DMS53 (cell line): ENCODE results near the gene OTOP2.
A peak's percentile ranks its signal among the peaks of the same experiment; 100 is the strongest.

Experiments
- DNase-seq: peaks from one replicate; lab custom pipeline; 2025; lab: John Stamatoyannopoulos, UW

The OTOP2 gene

DNA sequence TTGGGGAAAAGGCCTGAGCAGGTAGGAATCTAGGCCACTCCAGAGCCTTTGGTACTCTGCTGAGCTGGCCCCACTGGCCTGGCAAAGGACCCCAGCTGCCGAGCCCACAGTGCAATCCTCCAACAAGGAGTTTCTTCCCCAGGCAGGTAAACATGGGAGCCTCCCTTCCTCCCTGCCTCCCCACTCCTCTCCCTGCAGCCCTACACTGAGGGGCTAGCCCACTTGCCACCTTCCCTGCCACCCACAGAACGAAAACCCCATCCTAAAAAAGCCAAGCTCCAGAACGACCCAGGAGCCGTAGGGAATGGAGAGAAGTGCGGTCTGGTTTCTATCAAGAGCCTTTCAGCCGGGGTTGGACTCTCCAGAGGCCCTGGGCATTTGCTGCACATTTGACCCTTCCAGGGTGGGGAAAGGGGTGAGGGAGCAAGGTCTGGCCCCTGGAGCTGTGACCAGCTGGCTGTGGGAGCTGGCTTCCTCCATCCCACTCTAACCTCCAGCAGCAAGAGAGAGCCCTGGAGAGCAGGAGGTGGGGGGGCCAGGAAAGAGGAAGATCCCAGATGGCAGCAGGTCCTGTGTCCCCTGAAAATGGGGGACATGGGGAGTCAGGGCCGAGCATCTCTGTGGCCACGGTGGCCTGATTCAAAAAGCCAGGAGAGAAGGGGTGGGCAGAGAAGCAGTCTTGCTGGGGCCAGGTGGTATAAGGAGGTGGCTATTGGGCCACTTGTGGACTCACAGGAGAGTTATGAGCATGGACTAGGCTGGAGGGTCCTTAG, 47.2 kb downstream of the OTOP2 start:
- no peak for DNase-seq

DNA sequence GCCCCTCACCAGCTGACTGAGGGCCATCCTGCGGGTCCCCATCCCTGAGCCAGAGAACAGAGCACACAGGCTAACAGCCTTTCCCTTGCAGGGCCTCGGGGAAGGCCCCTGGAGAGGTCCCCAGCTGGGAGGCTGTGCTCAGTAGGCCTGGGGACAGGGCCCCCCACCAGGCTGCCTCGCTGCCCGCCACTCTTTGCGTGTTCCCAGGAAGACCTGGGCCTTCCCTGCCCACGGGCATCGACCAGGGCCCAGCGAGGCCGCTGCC, 47.7 kb downstream of the OTOP2 start:
- DNase-seq: no peak

GRCh38 chr17:74972107-74972972, 48.3 kb downstream of the OTOP2 start, which contains the start of gene HID1:
Gene HID1 (minus strand): TSS chr17:74972759. CDS start chr17:74972656, 103 bp downstream.
- peak; percentile 92 for DNase-seq

GRCh38 chr17:74972973-74973328, 48.9 kb downstream of the OTOP2 start:
- no peak for DNase-seq

GRCh38 chr17:74975943-74976342, 51.9 kb downstream of the OTOP2 start:
- DNase-seq: no peak

- DNase-seq: no peak
Measured at GRCh38 chr17:74977802-74978201, 53.7 kb downstream of the OTOP2 start.

DNA sequence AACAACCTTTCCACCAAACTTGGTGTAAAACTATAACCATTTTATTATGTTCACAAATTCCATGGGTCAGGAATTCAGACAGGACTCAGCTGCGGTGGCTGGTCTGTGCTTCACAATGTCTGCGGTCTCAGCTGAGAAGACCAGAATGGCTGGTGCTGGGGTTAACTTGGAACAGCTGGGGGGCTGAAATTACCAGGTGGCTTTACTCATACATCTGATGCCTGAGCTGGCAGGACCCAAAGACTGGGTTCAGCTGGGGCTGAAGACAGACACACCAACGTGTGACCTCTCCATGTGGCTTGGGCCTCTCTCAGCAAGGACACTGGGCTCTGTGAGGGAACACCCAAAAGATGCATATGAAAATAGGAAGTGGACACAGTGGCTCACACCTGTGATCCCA, 54.2 kb downstream of the OTOP2 start:
- no peak for DNase-seq

- DNase-seq: no peak
Measured at GRCh38 chr17:74979408-74980146, 55.5 kb downstream of the OTOP2 start.

DNA sequence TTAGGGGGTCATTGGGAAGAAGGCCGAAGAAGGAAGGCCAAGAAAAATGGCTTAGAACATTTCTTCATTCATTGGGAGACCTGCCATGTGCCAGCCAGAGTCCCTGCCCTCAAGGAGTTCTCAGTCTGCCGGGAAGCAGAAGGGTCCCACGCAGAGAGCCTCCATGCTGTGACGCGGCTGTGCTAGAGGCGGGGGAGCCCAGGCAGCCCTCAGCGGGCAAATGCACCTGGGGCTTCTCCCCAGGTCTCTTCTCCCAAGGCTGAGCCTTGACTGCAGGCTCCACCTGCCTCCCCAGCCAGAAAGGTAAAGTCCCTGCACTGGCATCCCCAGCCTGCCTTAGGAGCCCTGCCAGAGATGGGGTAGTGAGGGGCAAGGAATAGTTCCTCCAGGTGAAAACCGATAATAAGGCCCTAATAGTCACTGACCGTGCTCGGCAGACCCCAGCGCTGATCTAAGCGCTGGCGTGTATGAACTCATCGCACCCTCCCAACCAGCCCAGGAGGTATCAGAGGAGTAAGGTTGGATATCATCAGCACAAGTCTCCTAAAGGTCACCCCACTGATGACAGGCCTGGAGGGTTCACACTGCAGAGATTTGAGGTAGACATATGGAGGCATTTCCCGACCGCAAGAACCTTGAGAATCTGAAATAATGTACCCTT, 57.4 kb downstream of the OTOP2 start:
- no peak for DNase-seq

- peak; percentile 96 for DNase-seq
Measured at GRCh38 chr17:74981979-74982662, 58.0 kb downstream of the OTOP2 start.

DNA sequence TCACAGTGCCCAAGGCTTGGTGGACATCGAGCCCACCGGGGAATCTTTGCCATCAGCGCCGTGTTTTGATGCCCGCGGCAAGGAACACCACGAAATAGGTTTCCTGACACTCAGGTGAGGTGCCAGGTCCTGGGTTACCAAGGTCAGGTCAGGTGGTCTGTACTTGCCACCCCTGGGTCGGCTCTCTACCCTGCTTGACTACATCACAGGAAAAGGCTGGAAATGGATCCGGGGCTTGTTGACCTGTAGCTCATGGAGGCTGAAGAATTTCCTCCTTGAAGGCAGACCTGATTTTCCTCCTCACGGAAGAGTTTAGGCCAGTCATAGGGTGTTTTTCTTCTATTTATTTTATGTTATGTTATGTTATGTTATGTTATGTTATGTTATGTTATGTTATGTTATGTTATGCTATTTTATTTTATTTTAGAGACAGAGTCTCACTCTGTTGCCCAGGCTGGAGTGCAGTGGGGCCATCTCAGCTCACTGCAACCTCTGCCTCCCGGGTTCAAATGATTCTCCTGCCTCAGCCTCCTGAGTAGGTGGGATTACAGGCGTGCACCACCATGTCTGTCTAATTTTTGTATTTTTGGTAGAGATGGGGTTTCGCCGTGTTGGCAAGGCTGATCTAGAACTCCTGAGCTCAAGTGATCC, 58.7 kb downstream of the OTOP2 start:
- peak; percentile 80 for DNase-seq
